Left lung (tissue), 10 donors: ENCODE data around the gene INCA1. TPM values are rescaled to one million over a fixed set of nuclear protein-coding genes. Genes with fewer than 3 reads are reported as not detected.

ENCODE experiments used
- ATAC-seq: fragments of 200-7000 bp; cut with Tn5 transposase; one replicate; pipeline ENCODE4 v1.9.1; 2020; ENCODE audit warnings: moderate library complexity
- DNase-seq, 4 donors: peaks; one replicate each; pipeline ENCODE4 v3.0.0-alpha.2; 2013 to 2020
- H3K27ac ChIP-seq, 2 donors: fragments of 200-600 bp; sonication (generic) in 1 of 2; one replicate each; pipeline versions ENCODE4 v1.5.0 to v1.8.0; 2020 to 2021
- H3K27me3 ChIP-seq, 2 donors: fragments of 200-600 bp; sonication (generic) in 1 of 2; one replicate each; pipeline versions ENCODE4 v1.5.0 to v1.8.0; 2020 to 2021
- H3K36me3 ChIP-seq, 2 donors: fragments of 200-600 bp; sonication (generic) in 1 of 2; one replicate each; pipeline versions ENCODE4 v1.5.0 to v1.8.0; 2020 to 2021
- H3K4me1 ChIP-seq, 2 donors: fragments of 200-600 bp; one replicate each; pipeline ENCODE4 v1.8.0; 2021
- H3K4me3 ChIP-seq, 2 donors: fragments of 200-600 bp; sonication (generic) in 1 of 2; one replicate each; pipeline versions ENCODE4 v1.5.0 to v1.8.0; 2020 to 2021; ENCODE audit warnings: mild to moderate bottlenecking in 1 of 2
- H3K9me3 ChIP-seq, 2 donors: fragments of 200-600 bp; sonication (generic) in 1 of 2; one replicate each; pipeline versions ENCODE4 v1.5.0 to v1.8.0; 2020 to 2021
- intact Hi-C, 2 donors: fragments of 100-400 bp; cut with DNase I; formaldehyde crosslinking; loops; one replicate each; pipeline versions ENCODE4 v1.11.2 to v1.14.2; 2022
- polyA plus RNA-seq, 6 donors: library from polyadenylated mRNA; unstranded; fragments of 120-200 nt; gene quantifications; one replicate each; pipeline ENCODE4 v1.2.1, GENCODE V29; 2013; ENCODE audit not compliant: insufficient read length in 6 of 6
- total RNA-seq, 2 donors: library from RNA; stranded (reverse); fragmentation: NEBNext Ultra II Directional; extraction: Animal tissue kit (Norgen Biotek cat#: 25700); gene quantifications; one replicate each; pipeline ENCODE4 v1.2.1, GENCODE V29; 2021
- TF ChIP-seq, protein P1 (sequence below), 2 donors: fragments of 200-600 bp; sonication (generic) in 1 of 2; IDR thresholded peaks; one replicate each; pipeline versions ENCODE4 v1.5.0 to v1.8.0; 2021; ENCODE audit warnings: antibody characterized with exemption in 2 of 2
- donor health status: DM: no; HTN: yes; CAD: no.
- donor health status: DM: no; HTN: no; CAD: no.

INCA1 gene
- total and polyA plus RNA-seq, 8 donors = 1.0 to 11.5 (median 8.6) TPM

- DNase-seq (peak; percentile 49 to 93 (median 67)), ATAC-seq (peak; percentile 35)
Measured at GRCh38 chr17:4947411-4948165, 49.7 kb downstream of the INCA1 start.

DNA sequence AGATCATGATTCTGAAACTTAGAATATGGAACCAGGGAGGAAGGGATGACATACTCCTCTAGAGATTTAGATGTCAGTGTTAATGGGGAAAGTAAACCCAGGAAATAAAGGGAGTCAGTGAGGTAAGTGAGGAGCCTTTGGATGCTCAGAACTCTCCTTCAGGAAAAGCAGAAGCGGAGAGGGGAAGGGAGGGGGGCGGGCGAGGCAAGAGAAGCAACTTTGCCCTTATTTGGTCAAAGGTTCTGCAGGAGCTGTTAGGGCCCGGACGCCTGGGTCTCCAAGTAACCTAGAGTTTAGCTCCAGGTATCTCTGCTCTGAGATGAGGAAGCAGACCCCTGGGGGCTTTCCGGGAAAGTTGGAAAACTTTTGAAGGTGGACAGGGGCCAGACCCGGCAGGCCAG is 50.3 kb downstream of the INCA1 start:
- DNase-seq = peak in 1 of 4 donors; percentile 61
- H3K4me1 ChIP-seq = peaks cover 21 to 71% of the 10 kb centered on the region in 2 donors
- intact Hi-C loops = no loop called here

More at GRCh38 chr17:4947411-4948165, 49.7 kb downstream of the INCA1 start:
- Histone ChIP-seq H3K4me1 (peaks cover 21 to 65% of the 10 kb centered on the region in 2 donors), H3K4me3 (peak overlapping the region; percentile 87 to 100), H3K27me3 (no peaks in the 10 kb centered on the region), H3K36me3 (peaks cover 0 to 48% of the 10 kb centered on the region in 2 donors), H3K9me3 (no peaks in the 10 kb centered on the region), H3K27ac (peak overlapping the region; percentile 99 to 100)
- intact Hi-C loops = no loop called here
- TF ChIP-seq, protein P1, sequence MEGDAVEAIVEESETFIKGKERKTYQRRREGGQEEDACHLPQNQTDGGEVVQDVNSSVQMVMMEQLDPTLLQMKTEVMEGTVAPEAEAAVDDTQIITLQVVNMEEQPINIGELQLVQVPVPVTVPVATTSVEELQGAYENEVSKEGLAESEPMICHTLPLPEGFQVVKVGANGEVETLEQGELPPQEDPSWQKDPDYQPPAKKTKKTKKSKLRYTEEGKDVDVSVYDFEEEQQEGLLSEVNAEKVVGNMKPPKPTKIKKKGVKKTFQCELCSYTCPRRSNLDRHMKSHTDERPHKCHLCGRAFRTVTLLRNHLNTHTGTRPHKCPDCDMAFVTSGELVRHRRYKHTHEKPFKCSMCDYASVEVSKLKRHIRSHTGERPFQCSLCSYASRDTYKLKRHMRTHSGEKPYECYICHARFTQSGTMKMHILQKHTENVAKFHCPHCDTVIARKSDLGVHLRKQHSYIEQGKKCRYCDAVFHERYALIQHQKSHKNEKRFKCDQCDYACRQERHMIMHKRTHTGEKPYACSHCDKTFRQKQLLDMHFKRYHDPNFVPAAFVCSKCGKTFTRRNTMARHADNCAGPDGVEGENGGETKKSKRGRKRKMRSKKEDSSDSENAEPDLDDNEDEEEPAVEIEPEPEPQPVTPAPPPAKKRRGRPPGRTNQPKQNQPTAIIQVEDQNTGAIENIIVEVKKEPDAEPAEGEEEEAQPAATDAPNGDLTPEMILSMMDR (IDR thresholded peaks at IDR 0.05) = no peak

GRCh38 chr17:4946312-4946976 is 50.9 kb downstream of the INCA1 start:
- TF ChIP-seq, protein P1 (IDR thresholded peaks at IDR 0.05) = no peak
- peaks cover 0 to 53% of the 10 kb centered on the region in 2 donors for H3K36me3 ChIP-seq
- intact Hi-C loops = no loop called here

More for the DNA sequence above, 50.3 kb downstream of the INCA1 start:
- TF ChIP-seq, protein P1 (IDR thresholded peaks at IDR 0.05) = no peak
- Histone ChIP-seq H3K9me3 (no peaks in the 10 kb centered on the region), H3K4me3 (peak overlapping the region; percentile 87 to 100), H3K27ac (peak overlapping the region; percentile 99 to 100), H3K27me3 (no peaks in the 10 kb centered on the region), H3K36me3 (peaks cover 0 to 53% of the 10 kb centered on the region in 2 donors)
- no peak for ATAC-seq

GRCh38 chr17:4945944-4946280 is 51.4 kb downstream of the INCA1 start:
- ATAC-seq (no peak), DNase-seq (no peak)
- Histone ChIP-seq H3K4me3 (peak overlapping the region in 1 of 2 donors; percentile 100), H3K4me1 (peaks cover 29 to 71% of the 10 kb centered on the region in 2 donors), H3K36me3 (peaks cover 0 to 53% of the 10 kb centered on the region in 2 donors), H3K9me3 (no peaks in the 10 kb centered on the region), H3K27me3 (no peaks in the 10 kb centered on the region), H3K27ac (peak overlapping the region; percentile 99 to 100)
- intact Hi-C loops = no loop called here
- TF ChIP-seq, protein P1 (IDR thresholded peaks at IDR 0.05) = no peak

More at GRCh38 chr17:4946312-4946976, 50.9 kb downstream of the INCA1 start:
- peak overlapping the region; percentile 99 to 100 for H3K27ac ChIP-seq
- no peaks in the 10 kb centered on the region for H3K9me3 ChIP-seq
- H3K4me1 ChIP-seq = peaks cover 24 to 71% of the 10 kb centered on the region in 2 donors
- no peak for ATAC-seq
- H3K4me3 ChIP-seq = peak overlapping the region; percentile 87 to 100
- H3K27me3 ChIP-seq = no peaks in the 10 kb centered on the region
- peak in 1 of 4 donors; percentile 7 for DNase-seq
